Activated naive CD4-positive, alpha-beta T cell treated with anti-CD3 and anti-CD28 coated beads for 36 hours (primary cell): ENCODE measurements around the gene CDX1. TPM values are rescaled to one million over a fixed set of nuclear protein-coding genes. Genes with fewer than 3 reads are reported as not detected.

ENCODE experiments used
- CTCF ChIA-PET: fragments of 350-600 bp; sonication (Branson Sonifier 250); formaldehyde crosslinking; loops from one replicate; lab custom pipeline; 2021; ENCODE audit warnings: antibody characterized with exemption; lab: Charles Lee
- DNase-seq: peaks from one replicate; pipeline ENCODE4 v3.0.0-alpha.2; 2020
- H3K27ac Mint-ChIP-seq: one replicate; pipeline ENCODE4 v1.8.0; 2021; ENCODE audit warnings: mild to moderate bottlenecking, mixed read lengths
- H3K27me3 Mint-ChIP-seq: one replicate; pipeline ENCODE4 v1.8.0; 2021; ENCODE audit warnings: low read depth, mixed read lengths
- H3K36me3 Mint-ChIP-seq: one replicate; pipeline ENCODE4 v1.8.0; 2021; ENCODE audit warnings: low read depth, mixed read lengths
- H3K4me1 Mint-ChIP-seq: one replicate; pipeline ENCODE4 v1.8.0; 2021; ENCODE audit warnings: low read depth, mixed read lengths
- H3K4me3 Mint-ChIP-seq: one replicate; pipeline ENCODE4 v1.8.0; 2021; ENCODE audit warnings: mild to moderate bottlenecking, moderate library complexity, mixed read lengths
- H3K9me3 Mint-ChIP-seq: one replicate; pipeline ENCODE4 v1.8.0; 2021; ENCODE audit warnings: mixed read lengths
- intact Hi-C: fragments of 100-400 bp; cut with micrococcal nuclease; formaldehyde crosslinking; loops from one replicate; pipeline ENCODE4 v1.15.1; 2023
- total RNA-seq, 2 experiments: library from RNA; stranded (reverse); gene quantifications; one replicate each; pipeline ENCODE4 v1.2.3, GENCODE V29; 2021

The CDX1 gene
- total RNA-seq, 2 experiments from 2014 or later: not detected

DNA sequence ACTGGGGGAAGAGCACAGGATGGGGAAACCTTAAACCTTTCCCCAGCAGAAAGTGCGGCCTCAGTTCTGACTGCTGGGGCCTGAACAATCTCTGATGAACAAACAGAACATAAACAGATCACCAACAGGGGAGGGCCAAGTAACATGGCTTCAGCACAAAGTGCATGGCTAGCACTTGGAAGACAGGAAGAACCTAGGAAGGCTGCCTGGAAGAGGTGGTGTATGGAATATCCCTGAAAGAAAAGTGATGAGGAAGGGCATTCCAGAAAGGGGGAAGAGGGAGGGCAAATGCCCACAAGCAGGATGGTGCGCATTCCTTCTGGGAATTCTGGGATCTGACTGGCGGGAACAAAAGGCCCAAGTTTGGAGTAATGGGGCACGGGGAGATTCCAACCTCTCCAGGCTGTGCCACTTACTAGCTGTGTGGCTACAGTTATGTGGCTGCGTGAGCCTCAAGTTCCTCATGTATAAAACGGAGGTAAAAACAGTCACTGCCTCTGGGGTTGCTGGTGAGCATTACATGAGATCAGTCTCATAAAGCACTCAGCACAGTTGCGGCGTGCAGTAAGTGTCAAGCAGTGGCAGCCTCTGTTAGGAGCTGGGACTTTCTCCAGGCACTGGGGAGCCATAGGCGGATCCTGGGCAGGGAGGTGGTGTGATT is 12.5 kb upstream of the CDX1 start:
- no peaks in the 10 kb centered on the region for H3K9me3 Mint-ChIP-seq
- H3K27me3 Mint-ChIP-seq: peaks cover 14% of the 10 kb centered on the region
- H3K4me3 Mint-ChIP-seq: no peak overlapping the region
- DNase-seq: no peak
- peaks cover 5% of the 10 kb centered on the region for H3K4me1 Mint-ChIP-seq
- no peak overlapping the region for H3K27ac Mint-ChIP-seq
- CTCF ChIA-PET: interaction anchor here (0.7 kb wide), 1 partner anchor 197 kb away, joined by 3 read pairs; no protein-coding TSS in a partner anchor
- intact Hi-C loops: no loop called here
- H3K36me3 Mint-ChIP-seq: no peaks in the 10 kb centered on the region

DNA sequence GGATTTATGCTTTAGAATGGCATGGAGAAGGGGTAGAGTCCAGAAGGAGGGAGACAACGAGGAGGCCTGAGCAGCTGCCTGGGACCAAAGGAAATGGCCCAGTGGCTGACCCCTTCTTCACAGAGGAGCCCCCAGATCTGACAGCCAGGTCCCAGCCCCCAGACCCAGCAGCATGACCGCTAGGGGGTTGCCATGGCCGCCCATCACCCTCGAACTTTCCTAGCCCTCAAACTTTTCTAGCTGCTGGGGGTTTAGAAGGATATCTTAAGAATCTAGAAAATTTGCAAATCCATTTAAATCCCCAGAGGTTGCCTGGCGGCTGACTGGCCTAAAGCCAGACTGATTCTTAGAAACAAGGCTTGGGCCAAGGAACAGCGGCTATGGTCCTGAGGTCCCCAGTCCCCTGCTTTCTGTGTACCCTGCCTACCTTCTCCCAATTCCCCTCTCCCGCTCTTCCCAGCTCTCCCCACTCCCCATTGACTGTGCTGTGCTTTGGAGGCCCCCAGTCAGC is 11.9 kb upstream of the CDX1 start:
- Mint-ChIP-seq H3K4me3 (no peak overlapping the region), H3K27ac (no peak overlapping the region)

DNA sequence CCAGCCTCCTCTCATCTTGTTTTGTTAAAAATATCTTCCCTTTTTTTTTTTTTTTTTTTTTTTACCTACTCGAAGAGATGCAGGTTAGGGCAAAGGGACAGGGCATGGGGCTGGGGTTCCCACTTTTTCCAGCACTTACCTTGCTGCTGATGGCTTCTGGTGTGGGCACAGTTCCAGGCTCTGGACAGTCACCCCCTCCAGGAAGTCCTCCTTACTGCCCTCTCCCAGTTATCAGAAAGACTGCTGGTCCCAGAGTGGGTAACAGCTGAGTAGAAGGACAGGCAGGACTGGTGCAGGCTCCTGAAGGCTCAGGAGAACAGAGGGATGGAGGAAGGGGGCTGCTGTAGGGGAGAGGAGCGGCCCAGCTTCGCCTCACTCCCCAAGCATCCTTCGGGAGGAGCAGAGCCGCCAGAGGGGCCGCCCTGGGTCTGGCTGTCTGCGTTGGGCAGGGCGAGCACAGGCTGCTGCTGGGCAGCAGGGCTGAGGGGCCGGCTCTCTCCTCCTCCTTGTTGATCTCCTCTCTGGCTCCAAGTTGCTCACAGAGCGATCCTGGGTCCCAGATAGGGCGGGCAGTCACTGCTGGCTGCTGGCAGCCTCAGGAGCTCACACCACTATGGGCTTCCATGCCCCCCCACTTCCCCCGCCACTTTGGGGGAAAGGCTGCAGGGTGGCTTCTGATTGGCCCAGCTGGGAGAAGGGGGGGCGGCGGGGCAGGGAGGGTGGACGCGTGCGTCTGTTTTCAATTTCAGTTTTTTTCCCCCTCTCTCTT is 11.1 kb upstream of the CDX1 start, which contains the start of gene PDGFRB:
Gene PDGFRB, minus strand, starts transcription at position 588 of the 769 bp plus-strand sequence. CDS start 18,798 bp downstream, outside the sequence.
- peak; percentile 33 for DNase-seq
- CTCF ChIA-PET: no interaction called here
- peaks cover 5% of the 10 kb centered on the region for H3K4me1 Mint-ChIP-seq
- intact Hi-C loops: no loop called here
- H3K9me3 Mint-ChIP-seq: no peaks in the 10 kb centered on the region
- H3K4me3 Mint-ChIP-seq: peak within 1 kb of the TSS; percentile 58
- peaks cover 14% of the 10 kb centered on the region for H3K27me3 Mint-ChIP-seq
- H3K36me3 Mint-ChIP-seq: no peaks in the 10 kb centered on the region
- H3K27ac Mint-ChIP-seq: no peak within 1 kb of the TSS

More for the DNA sequence above, 11.9 kb upstream of the CDX1 start:
- intact Hi-C loops: no loop called here
- Mint-ChIP-seq H3K36me3 (no peaks in the 10 kb centered on the region), H3K4me1 (peaks cover 5% of the 10 kb centered on the region), H3K27me3 (peaks cover 14% of the 10 kb centered on the region), H3K9me3 (no peaks in the 10 kb centered on the region)
- CTCF ChIA-PET: no interaction called here
- no peak for DNase-seq

DNA sequence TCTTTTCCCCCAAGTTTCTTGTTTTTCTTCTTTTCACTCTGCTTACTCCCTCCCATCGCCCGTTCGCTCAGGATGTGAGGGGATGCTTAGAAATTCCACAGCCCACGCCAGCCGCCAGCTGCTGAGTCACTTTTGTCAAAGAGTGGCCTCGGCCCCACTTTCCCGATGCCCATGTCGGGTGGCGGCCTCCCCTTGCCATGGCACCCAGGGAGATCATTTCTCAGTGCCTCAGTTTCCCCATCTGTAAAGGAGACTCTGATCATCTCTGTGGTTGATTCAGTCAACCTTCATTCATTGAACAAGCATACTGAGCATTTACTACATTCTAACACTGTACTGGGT is 10.6 kb upstream of the CDX1 start:
- intact Hi-C loops: no loop called here
- Mint-ChIP-seq H3K27me3 (peaks cover 14% of the 10 kb centered on the region), H3K36me3 (no peaks in the 10 kb centered on the region), H3K4me3 (peak overlapping the region; percentile 58), H3K4me1 (peaks cover 5% of the 10 kb centered on the region), H3K27ac (no peak overlapping the region), H3K9me3 (no peaks in the 10 kb centered on the region)
- CTCF ChIA-PET: no interaction called here
- DNase-seq: no peak

DNA sequence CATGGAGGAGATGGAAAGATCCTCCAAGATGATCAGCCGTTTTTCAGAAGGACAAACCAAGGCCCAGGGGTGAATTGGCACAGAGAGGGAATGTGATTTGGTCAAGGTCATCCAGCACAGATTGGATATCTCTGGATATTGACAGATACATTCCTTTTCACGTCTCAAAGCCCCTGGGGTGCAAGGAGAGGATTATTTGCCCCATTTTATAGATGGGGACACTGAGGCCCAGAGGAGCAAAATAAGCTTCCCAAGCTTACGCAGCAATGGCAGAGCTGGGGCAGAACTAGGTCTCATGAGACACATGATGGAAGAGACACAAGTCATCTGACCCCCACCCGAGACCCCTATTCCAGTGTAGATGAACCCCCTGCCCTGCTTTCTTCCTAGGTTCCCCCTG is 10.0 kb upstream of the CDX1 start:
- Mint-ChIP-seq H3K36me3 (no peaks in the 10 kb centered on the region), H3K27me3 (peaks cover 14% of the 10 kb centered on the region), H3K4me3 (no peak overlapping the region), H3K27ac (no peak overlapping the region), H3K4me1 (peaks cover 5% of the 10 kb centered on the region), H3K9me3 (no peaks in the 10 kb centered on the region)
- DNase-seq: no peak
- intact Hi-C loops: no loop called here
- CTCF ChIA-PET: interaction anchor here (0.5 to 0.9 kb wide), 3 partner anchors 79 to 244 kb away, joined by 3 to 5 read pairs (median 3); no protein-coding TSS in a partner anchor

- intact Hi-C loops: no loop called here
- H3K27me3 Mint-ChIP-seq: peaks cover 14% of the 10 kb centered on the region
- H3K36me3 Mint-ChIP-seq: no peaks in the 10 kb centered on the region
- H3K9me3 Mint-ChIP-seq: no peaks in the 10 kb centered on the region
- no peak overlapping the region for H3K4me3 Mint-ChIP-seq
- DNase-seq: no peak
- peaks cover 5% of the 10 kb centered on the region for H3K4me1 Mint-ChIP-seq
- CTCF ChIA-PET: interaction anchor here (0.5 to 1.7 kb wide), 5 partner anchors 61 to 243 kb away, joined by 3 to 9 read pairs (median 3); no protein-coding TSS in a partner anchor
- no peak overlapping the region for H3K27ac Mint-ChIP-seq
Observed at GRCh38 chr5:150157168-150157567, 9.4 kb upstream of the CDX1 start.

DNA sequence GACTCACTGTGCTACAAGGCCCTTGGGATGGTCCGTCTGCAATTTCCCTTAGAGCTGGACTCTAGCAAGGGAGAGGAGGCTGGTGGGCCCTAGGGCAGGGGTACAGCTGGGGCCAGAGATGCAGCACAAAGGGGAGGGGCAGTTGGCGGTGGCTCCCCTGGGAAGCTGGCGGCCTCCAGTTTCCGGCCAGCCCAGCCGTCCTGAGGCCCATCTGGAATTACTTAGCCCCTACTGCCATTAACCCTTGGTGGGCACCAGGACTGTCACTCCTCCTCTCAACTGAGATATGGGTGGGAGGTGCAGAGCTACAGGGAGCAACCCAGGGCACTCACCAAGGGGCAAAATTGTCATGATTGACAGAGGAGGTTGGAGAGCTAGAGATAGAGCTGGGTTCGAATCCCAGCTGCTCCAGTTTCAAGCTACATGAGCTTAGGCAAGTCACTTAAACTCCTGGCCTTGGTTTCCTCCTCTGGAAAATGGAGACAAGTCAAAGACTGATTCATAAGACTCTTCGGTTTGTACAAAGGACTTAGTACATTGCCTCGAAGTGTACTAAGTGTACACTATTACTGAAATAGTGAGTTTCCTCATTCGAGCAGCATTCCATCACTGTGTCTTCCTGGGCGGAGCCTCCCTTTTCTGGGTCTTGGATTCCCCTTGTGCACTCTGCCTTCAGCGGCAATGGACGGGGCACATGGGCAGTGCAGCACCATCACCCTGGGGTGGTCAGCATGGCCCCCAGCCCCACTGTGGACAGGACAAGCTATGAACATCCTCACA is 8.2 kb upstream of the CDX1 start:
- CTCF ChIA-PET: interaction anchor here (0.6 to 1.7 kb wide), 4 partner anchors 60 to 193 kb away, joined by 3 to 9 read pairs (median 4); no protein-coding TSS in a partner anchor
- no peaks in the 10 kb centered on the region for H3K36me3 Mint-ChIP-seq
- H3K9me3 Mint-ChIP-seq: no peaks in the 10 kb centered on the region
- peaks cover 14% of the 10 kb centered on the region for H3K27me3 Mint-ChIP-seq
- no peak overlapping the region for H3K27ac Mint-ChIP-seq
- intact Hi-C loops: no loop called here
- H3K4me3 Mint-ChIP-seq: no peak overlapping the region
- peaks cover 5% of the 10 kb centered on the region for H3K4me1 Mint-ChIP-seq
- DNase-seq: no peak

DNA sequence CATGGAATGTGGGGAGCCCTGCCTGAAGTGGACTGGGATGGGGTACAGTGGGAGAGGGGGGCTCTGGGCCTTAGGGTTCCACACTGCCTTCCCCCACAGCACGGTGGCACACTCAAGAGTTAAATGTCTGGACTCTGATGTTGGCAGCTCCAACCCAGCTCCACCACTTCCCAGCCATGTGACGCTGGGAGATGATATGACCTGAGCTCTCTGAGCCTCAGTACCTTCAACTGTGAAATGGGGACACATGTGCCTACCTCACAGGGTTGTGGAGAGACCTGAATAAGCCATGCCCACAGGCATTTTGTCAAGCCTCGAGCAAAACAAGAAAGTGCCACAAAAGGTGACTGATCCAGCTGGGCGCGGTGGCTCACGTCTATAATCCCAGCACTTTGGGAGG is 7.5 kb upstream of the CDX1 start:
- CTCF ChIA-PET: interaction anchor here (0.7 to 1.3 kb wide), 3 partner anchors 60 to 192 kb away, joined by 3 to 4 read pairs (median 3); no protein-coding TSS in a partner anchor
- Mint-ChIP-seq H3K27me3 (peaks cover 14% of the 10 kb centered on the region), H3K27ac (no peak overlapping the region), H3K4me1 (peaks cover 5% of the 10 kb centered on the region), H3K4me3 (no peak overlapping the region), H3K36me3 (no peaks in the 10 kb centered on the region), H3K9me3 (no peaks in the 10 kb centered on the region)
- intact Hi-C loops: no loop called here
- DNase-seq: no peak

DNA sequence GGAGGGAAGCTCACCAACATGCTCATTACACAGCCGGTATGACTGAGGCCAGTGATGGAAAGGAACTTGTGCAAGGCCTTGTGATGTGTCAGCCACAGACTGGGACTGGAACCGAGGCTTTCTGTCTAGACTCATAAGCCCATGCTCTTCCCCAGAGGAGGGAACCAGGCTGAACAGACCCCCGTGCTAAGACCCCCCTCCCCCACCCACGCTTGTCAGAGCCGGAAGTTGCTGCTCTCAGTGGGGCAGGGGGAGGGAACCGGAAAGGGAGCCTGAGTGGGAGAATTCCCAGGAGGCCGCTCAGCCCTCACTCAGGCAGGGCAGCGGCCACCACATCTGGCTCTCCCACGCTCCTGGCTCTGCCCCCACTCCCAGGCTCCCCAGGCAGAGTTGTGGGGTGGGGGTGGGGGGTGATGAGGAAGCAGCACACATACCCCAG is 6.8 kb upstream of the CDX1 start:
- peaks cover 14% of the 10 kb centered on the region for H3K27me3 Mint-ChIP-seq
- H3K36me3 Mint-ChIP-seq: no peaks in the 10 kb centered on the region
- CTCF ChIA-PET: interaction anchor here (0.7 to 1.3 kb wide), 4 partner anchors 13 to 192 kb away, joined by 3 to 4 read pairs (median 3); no protein-coding TSS in a partner anchor
- DNase-seq: no peak
- no peak overlapping the region for H3K27ac Mint-ChIP-seq
- no peaks in the 10 kb centered on the region for H3K9me3 Mint-ChIP-seq
- intact Hi-C loops: loop anchor here (2.0 kb wide), 1 partner anchor 191 kb away; no protein-coding TSS in a partner anchor
- H3K4me1 Mint-ChIP-seq: peaks cover 5% of the 10 kb centered on the region
- no peak overlapping the region for H3K4me3 Mint-ChIP-seq

DNA sequence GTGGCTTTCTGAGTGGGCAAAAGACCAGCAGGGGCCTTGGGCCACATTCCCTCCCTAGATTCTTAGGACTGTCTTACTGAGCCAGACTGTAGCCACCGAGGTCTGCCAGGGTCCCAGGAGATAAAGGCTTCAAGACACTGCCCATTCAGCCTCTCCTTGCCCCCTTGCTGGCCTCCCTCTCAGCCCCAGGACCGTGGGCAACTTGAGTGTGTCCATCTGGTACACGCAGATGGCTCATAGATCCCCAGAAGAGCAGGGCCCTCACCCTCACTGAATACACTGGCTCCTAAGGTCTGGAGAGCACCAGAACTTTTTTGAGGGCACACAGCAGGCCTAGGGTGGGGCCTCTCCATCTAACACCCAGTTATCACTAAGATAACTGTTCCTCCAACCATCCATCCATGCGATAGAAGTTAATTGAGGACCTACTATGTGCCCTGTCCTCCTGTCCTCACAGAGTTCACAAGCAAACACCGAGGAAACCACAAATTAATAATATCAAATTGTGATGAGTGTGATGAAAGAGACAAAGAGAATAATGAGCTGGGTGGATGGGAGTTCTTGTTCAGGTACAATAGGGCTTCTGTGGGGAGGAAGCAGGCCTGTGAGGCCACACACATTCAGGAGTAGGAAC is 6.0 kb upstream of the CDX1 start:
- no peak overlapping the region for H3K4me3 Mint-ChIP-seq
- DNase-seq: no peak
- intact Hi-C loops: loop anchor here (1.0 to 2.0 kb wide), 3 partner anchors 58 to 276 kb away; no protein-coding TSS in a partner anchor
- no peaks in the 10 kb centered on the region for H3K36me3 Mint-ChIP-seq
- H3K4me1 Mint-ChIP-seq: peaks cover 5% of the 10 kb centered on the region
- no peaks in the 10 kb centered on the region for H3K9me3 Mint-ChIP-seq
- H3K27me3 Mint-ChIP-seq: peaks cover 15% of the 10 kb centered on the region
- H3K27ac Mint-ChIP-seq: no peak overlapping the region
- CTCF ChIA-PET: interaction anchor here (0.9 to 1.3 kb wide), 3 partner anchors 12 to 287 kb away, joined by 3 to 4 read pairs (median 3); no protein-coding TSS in a partner anchor
